Osteocyte (in vitro differentiated cells): ENCODE data around the gene MAP4K4. TPM values are rescaled to one million over a fixed set of nuclear protein-coding genes. Genes with fewer than 3 reads are reported as not detected.

ENCODE experiments used
- DNase-seq: peaks from one replicate; pipeline ENCODE4 v3.0.0; 2021; ENCODE audit warnings: mixed read lengths; ENCODE audit not compliant: unreplicated experiment; ENCODE audit errors: extremely low spot score
- H3K27ac Mint-ChIP-seq: one replicate; pipeline ENCODE4 v1.8.0; 2021; ENCODE audit warnings: mild to moderate bottlenecking, mixed read lengths; ENCODE audit not compliant: unreplicated experiment
- H3K27me3 Mint-ChIP-seq: one replicate; pipeline ENCODE4 v1.8.0; 2021; ENCODE audit warnings: mixed read lengths; ENCODE audit not compliant: unreplicated experiment
- H3K36me3 Mint-ChIP-seq: one replicate; pipeline ENCODE4 v1.8.0; 2021; ENCODE audit warnings: mixed read lengths; ENCODE audit not compliant: unreplicated experiment
- H3K4me1 Mint-ChIP-seq: one replicate; pipeline ENCODE4 v1.8.0; 2021; ENCODE audit warnings: mixed read lengths; ENCODE audit not compliant: unreplicated experiment
- H3K4me3 Mint-ChIP-seq: one replicate; pipeline ENCODE4 v1.8.0; 2021; ENCODE audit warnings: mild to moderate bottlenecking, moderate library complexity, mixed read lengths; ENCODE audit not compliant: unreplicated experiment
- H3K9me3 Mint-ChIP-seq: one replicate; pipeline ENCODE4 v1.8.0; 2021; ENCODE audit warnings: mixed read lengths; ENCODE audit not compliant: unreplicated experiment
- total RNA-seq: library from RNA; stranded (reverse); gene quantifications from 2 replicates; pipeline ENCODE4 v1.2.1, GENCODE V29; 2021
- TF ChIP-seq, protein P1 (sequence below): fragments of 200-600 bp; sonication (generic); IDR thresholded peaks from 2 replicates; pipeline ENCODE4 v1.5.0; 2021; ENCODE audit warnings: antibody characterized with exemption, mild to moderate bottlenecking, moderate library complexity

MAP4K4 gene
- total RNA-seq, 1 donor from 2014 or later: 126 TPM

DNA sequence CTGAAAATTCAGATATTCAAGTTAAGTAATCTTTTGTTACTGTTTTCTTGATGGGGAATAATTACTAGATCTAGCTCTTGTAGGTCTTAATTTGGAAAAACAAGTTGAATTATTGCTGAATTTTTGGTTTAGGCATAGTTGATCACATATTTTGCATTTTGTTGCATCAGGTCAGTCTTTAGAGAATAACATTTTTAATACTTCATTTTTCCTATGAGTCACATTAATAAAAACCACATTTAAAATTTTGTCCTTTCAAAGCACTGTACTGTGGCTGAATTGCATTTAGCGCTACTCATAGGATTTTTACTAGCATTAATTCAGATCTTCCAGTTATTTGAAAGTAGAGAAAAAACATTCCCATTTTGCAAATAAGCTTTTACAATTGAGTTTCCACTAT, 23.2 kb downstream of the MAP4K4 start:
- no peak for DNase-seq
- Mint-ChIP-seq H3K27me3 (no peaks in the 10 kb centered on the region), H3K9me3 (no peaks in the 10 kb centered on the region), H3K4me3 (no peak overlapping the region), H3K36me3 (peaks cover 8% of the 10 kb centered on the region), H3K27ac (peak overlapping the region; percentile 81), H3K4me1 (peaks cover 49% of the 10 kb centered on the region)
- TF ChIP-seq, protein P1, sequence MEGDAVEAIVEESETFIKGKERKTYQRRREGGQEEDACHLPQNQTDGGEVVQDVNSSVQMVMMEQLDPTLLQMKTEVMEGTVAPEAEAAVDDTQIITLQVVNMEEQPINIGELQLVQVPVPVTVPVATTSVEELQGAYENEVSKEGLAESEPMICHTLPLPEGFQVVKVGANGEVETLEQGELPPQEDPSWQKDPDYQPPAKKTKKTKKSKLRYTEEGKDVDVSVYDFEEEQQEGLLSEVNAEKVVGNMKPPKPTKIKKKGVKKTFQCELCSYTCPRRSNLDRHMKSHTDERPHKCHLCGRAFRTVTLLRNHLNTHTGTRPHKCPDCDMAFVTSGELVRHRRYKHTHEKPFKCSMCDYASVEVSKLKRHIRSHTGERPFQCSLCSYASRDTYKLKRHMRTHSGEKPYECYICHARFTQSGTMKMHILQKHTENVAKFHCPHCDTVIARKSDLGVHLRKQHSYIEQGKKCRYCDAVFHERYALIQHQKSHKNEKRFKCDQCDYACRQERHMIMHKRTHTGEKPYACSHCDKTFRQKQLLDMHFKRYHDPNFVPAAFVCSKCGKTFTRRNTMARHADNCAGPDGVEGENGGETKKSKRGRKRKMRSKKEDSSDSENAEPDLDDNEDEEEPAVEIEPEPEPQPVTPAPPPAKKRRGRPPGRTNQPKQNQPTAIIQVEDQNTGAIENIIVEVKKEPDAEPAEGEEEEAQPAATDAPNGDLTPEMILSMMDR: no peak

DNA sequence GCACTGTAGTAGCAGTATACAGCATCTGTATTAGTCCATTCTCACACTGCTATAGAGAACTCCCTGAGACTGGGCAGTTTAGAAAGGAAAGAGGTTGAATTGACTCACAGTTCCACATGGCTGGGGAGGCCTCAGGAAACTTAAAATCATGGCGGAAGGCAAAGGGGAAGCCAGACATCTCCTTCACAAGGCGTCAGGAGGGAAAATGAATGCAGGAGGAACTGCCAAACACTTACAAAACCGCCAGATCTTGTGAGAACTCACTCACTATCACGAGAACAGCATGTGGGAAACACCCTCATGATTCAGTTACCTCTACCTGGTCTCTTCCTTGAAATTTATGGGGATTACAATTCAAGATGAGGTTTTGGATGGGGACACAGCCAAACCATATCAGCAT, 25.4 kb downstream of the MAP4K4 start:
- no peaks in the 10 kb centered on the region for H3K9me3 Mint-ChIP-seq
- H3K36me3 Mint-ChIP-seq: peaks cover 4% of the 10 kb centered on the region
- DNase-seq: no peak
- H3K4me3 Mint-ChIP-seq: no peak overlapping the region
- TF ChIP-seq, protein P1: no peak
- peaks cover 51% of the 10 kb centered on the region for H3K4me1 Mint-ChIP-seq
- no peak overlapping the region for H3K27ac Mint-ChIP-seq
- H3K27me3 Mint-ChIP-seq: no peaks in the 10 kb centered on the region

DNA sequence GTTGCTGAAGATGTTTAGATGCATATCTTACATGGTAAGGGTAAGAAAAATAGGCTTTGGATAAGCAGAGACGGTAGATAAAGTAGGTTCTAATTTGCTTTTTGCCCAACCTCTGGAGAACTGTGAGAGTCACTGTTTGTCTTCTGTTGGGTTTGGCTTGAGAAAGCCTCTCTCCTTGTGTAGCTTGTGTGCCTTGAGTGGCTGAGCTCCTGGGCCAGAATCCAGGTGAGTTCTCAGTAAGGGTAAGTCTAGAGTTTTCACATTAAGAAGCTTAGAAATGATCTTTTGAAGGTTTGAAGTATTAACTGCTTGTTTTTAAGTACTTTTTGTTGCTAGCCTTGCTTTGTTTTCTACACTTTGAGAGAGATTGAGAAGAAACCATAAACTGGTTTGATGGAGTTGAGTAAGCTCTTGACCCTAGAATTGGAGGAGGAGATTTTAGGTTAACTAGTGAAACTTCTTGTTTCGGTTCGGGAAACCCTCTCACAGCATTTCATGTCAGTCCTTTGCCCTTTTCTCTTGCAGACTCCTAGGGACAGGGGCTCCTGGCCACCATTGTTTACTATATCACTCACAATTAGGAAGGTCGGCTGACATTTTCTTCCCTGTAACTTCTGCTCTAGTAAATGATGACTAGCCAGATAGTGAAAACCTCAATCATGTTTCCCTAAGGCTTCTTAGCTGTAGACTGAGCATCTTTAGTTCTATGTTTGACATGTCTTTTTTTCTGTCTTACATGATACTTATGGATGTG, 26.0 kb downstream of the MAP4K4 start:
- Mint-ChIP-seq H3K4me1 (peaks cover 48% of the 10 kb centered on the region), H3K27ac (no peak overlapping the region), H3K27me3 (no peaks in the 10 kb centered on the region), H3K36me3 (peaks cover 4% of the 10 kb centered on the region), H3K4me3 (no peak overlapping the region), H3K9me3 (no peaks in the 10 kb centered on the region)
- TF ChIP-seq, protein P1: no peak
- no peak for DNase-seq

DNA sequence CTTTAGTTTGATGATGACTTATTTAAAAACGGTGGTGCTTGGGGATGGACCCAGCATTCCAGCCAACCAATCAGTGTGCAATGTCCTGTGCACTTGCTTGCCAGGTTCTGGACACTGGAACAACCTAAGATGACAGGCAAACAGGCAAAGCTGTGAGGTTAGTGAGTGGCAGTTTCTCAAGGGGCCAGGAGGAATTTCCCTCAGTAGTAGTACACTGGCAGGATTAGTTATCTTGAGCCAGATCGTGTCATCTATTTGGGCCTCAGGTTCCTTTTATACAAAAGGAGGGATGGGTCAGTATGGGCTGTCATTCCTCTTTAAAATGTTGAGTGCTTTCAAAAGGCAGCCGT, 26.6 kb downstream of the MAP4K4 start:
- Mint-ChIP-seq H3K4me1 (peaks cover 46% of the 10 kb centered on the region), H3K4me3 (no peak overlapping the region)
- TF ChIP-seq, protein P1: no peak

DNA sequence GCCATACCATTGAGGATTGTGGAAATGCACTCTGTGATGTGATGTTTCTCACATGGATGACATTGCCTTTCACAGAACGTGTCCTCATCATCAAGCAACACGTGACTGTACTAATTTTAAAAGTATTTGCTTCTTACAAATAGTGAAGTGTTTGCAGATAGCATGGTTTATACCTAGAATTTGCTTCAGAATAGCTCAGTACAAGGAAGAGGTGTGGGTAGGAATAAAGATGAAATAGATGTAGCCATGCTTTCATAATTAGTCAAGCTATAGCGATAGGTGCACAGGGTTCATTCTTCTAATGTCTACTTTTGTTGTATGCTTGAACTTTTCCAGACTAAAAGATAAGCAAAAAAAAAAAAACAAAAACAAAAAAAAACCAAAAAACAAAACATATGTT, 27.5 kb downstream of the MAP4K4 start:
- H3K9me3 Mint-ChIP-seq: no peaks in the 10 kb centered on the region
- H3K27ac Mint-ChIP-seq: no peak overlapping the region
- peaks cover 45% of the 10 kb centered on the region for H3K4me1 Mint-ChIP-seq
- TF ChIP-seq, protein P1: no peak
- DNase-seq: no peak
- H3K27me3 Mint-ChIP-seq: no peaks in the 10 kb centered on the region
- no peak overlapping the region for H3K4me3 Mint-ChIP-seq
- peaks cover 2% of the 10 kb centered on the region for H3K36me3 Mint-ChIP-seq

More for the DNA sequence above, 26.6 kb downstream of the MAP4K4 start:
- Mint-ChIP-seq H3K36me3 (peaks cover 4% of the 10 kb centered on the region), H3K27ac (no peak overlapping the region), H3K27me3 (no peaks in the 10 kb centered on the region), H3K9me3 (no peaks in the 10 kb centered on the region)
- no peak for DNase-seq
